Stimulated activated CD8-positive, alpha-beta memory T cell treated with anti-CD3 and anti-CD28 coated beads, Interleukin-12 subunit alpha, Interleukin-12 subunit beta, amount 100 ng/mL, for 24 hours (primary cell): Measurements from ENCODE around the gene GPC6.

ENCODE experiments used
- DNase-seq: peaks from one replicate; pipeline ENCODE4 v3.0.0-alpha.2; 2020; ENCODE audit errors: extremely low read depth

Gene GPC6

DNA sequence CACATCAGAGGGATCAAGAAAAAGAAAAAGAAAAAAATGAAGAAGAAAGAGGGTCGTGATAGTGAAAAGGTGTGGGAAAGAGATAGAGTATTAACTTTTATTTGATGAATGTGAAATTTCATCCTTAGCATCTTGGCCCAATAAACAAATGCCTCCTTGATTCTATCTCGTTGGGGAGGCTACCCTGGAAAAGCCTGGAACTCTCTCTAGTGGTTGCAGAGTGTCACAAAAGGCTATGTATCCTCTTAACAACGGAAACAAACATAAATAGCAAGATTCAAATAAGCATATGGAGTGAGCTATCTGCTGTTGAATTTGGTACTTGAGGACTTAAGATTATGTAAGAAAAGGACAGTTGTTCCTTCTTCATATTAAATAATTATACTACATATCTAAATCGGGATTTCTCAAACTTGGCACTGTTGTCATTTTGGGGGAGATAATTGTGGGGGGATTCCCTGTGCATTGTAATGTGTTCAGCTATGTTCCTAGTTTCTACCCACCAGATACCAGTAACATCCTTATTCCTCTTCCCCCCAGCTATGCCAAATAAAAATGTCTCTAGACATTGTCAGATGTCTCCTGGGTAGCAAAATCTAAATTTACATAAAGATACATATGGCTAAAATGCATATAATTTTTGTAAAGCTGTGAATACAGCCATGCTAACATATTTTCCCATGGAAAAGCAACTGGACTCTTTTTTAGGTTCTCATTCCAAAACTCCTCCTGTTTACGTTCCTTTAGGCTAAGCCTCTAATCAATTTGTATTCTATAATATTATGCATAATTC is 695.7 kb downstream of the GPC6 start:
- no peak for DNase-seq

DNA sequence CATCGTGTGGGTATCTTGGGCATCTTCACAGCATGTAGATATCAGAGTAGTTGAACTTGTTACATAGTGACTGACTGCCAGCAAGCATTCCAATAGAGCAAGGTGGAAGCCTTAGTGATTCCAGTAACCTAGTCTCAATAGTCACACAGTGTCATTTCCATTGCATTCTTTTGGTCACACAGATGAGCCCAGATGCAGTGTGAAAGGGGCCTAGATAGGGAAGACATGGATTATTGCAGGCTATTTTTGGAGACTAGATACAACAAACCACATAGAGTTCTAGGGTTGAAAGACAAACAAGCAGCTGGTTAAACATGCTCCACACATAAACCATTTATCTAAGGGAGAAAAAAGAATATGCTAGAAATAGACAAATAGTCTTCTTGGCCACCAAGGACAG is 699.4 kb downstream of the GPC6 start:
- DNase-seq: no peak

DNA sequence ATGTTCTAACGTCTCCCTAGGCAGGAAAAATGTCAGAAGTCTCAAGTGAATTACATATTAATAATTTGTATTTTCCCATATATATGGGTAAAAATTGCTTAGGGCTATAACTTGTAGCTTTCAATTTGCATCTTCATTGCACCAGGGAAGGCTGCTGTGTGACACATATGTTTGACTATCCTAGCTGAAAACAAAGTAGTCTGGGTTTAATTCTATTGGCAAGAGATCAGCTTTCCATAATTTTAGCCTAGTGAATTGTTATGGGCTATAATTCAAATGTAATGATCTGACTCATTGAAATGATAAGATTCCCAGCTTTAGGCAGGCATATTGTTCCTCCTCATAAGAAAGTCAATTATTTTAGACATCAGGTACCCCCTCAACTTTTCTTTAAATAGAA is 699.8 kb downstream of the GPC6 start:
- no peak for DNase-seq

DNA sequence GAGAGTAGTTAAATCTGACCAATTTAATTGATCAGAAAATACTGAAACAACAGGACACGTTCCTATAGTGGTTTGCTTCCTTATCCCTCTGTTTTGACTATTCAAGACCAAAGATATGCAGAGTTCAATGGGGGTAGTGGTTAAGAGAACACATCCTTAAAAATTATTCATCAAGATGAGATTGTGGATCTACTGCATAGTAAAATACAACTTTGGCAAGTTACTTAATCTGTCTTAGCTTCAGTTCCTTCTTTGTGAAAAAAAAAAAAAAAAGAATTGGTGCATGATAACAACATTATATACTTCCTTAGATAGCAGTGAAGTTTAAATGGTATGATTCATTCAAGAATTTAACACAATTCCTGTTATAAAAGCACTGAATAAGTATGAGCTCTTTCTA is 700.8 kb downstream of the GPC6 start:
- no peak for DNase-seq

DNA sequence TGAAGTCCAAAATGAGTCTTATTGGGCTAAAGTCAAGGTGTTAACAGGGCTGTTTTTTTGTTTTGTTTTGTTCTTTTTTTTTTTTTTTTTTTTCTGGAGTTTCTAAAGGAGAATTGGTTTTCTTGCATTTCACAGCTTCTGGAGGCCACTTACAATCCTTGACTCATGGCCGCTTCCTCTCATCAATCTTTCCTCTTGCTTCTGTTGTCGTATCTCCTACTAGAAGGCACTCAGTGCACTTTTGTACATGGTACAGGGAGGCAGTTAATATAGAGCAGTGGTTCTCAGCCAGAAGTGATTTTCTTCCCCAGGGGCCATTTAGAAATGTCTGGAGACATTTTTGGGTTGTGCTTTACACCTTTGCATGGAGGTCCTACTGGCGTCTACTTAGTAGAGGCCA is 706.3 kb downstream of the GPC6 start:
- no peak for DNase-seq

DNA sequence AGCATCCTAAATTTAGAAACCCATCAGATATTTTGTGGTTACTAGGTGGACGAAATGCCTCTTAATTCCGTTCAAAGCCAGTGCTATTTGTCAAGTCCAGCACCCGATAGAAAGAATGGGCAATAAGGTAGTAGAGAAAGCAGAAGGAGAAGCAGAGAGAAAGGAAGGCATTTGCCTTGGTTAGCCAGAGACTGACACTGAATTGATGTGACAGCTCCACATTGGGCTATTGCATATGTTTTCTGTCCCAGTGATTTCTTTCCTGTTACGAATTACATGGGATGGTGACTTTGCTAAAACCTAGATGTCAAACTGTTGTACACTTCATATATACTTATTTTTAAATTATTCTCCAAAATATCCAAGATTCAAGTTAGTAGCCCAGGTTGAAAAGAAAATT is 710.3 kb downstream of the GPC6 start:
- DNase-seq: no peak

DNA sequence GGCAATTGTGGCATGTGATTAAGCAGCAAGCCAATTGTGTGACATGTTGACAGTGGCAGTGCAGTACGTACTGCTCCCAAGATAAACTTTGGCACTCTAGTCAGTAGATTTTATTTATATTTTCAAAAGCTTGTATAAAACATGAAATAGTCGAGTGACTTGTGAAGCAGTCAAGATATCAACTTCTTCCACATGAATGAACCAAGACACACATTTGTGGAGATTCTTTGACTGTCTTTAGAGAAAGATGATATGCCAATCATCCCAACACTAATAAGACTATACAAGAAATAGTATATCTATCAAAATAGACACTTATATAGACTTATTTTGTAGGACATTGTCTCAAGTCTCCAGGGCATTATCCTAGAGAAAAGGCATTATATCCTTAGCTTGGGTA is 714.8 kb downstream of the GPC6 start:
- DNase-seq: no peak

DNA sequence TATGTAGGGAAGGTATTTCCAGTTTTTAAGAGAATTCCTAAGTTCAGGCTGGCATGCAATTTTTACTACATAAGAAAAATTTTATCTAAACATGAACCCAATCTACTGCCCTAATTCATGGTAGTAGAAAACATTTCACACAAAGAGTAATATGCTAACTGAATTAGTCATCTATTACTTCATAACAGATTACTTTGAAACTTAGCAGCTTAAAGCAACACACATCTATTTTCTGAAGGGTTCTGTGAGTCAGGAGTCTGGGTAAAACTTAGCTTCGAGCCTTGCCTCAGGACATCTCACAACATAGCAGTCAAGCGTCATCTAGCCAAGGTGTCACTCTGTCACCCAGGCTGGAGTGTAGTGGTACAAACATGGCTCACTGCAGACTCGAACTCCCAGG is 715.4 kb downstream of the GPC6 start:
- no peak for DNase-seq

DNA sequence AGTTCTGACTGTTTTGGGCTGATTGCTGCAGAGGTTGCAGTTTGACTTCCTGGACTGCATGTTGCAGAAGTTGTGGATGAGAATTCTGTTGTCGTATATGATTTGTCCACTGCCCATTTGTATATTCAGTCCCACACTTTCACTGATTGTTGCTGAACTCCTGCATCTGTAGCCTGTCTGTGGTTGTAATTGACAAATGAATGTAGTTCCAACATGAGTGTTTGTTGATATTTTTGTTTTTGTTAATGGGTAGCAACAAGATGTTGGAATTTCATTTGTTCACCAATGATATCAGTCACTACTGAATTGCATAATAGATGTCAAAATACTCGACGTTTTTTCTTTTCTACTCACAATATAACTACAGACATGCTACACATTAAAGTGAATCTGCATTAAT is 719.0 kb downstream of the GPC6 start:
- DNase-seq: no peak

DNA sequence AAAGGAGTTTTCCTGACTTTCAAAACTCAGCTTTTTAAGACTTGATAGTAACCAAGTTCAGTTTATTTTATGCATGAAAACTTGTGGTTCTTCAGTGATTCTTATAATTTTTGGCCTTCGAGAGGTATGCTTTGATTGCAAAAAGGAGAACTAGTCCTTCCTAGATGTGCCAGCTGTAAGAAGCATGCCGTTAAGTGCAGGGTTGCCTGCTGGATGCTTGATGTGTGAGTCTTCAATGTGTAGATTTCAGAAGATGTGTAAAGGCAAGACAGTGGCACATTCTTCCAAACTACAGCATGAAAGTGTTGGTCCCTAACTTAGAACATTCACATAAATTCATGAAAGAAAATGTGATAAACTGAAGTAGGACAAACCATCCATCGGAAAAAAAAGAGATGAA is 720.4 kb downstream of the GPC6 start:
- DNase-seq: no peak

DNA sequence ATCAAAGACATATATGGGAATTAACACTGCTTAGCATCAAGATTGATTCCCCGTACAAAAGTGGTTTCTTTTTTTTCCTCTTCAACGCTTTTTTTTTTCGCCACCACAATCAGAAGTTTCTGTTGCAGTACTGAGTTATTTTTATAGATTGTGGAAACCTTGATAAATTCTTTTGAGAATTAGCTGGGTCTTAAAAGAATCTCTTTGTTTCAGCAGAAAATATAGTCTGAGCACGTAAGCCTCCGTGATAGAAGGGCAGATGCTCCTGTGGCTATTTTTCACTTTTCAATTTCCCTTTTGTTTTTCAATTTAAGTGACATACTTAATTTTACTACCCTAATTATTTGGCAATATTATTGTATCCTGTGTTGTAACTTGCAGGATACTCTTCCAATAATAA is 721.0 kb downstream of the GPC6 start:
- no peak for DNase-seq

DNA sequence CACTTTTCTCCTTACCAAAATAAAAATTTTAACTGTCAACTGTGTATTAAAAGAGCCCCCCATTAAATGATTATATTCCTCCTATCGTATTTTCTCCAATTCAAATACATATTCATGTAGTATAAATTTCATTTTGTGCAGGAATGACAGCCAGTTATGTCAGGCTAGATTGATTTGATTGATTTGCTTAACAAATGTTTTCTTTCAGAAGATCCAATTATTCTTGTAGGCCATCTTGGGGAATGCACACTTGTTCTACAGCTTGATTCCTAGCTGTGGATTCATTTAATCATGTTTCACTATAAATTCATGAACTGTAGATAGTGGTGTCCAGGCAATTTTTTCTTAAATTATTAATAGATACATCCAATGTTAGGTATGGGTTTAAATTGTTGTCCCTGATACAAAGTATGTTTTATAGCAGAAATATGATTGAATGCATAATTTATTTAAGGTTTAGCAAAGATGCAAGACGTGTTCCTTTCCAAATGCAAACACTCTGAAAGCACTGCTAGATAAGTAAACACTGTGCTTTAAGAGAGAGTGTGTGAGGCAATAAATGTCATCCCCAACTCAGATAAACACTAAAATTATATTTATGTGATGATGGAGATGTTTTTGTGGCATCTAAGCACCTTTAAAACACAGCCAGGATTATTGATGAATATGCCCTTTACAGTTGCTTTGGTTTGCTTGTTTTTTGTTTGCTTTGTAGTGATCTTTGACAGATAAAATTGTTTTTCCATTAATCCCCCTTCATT is 721.7 kb downstream of the GPC6 start:
- no peak for DNase-seq

DNA sequence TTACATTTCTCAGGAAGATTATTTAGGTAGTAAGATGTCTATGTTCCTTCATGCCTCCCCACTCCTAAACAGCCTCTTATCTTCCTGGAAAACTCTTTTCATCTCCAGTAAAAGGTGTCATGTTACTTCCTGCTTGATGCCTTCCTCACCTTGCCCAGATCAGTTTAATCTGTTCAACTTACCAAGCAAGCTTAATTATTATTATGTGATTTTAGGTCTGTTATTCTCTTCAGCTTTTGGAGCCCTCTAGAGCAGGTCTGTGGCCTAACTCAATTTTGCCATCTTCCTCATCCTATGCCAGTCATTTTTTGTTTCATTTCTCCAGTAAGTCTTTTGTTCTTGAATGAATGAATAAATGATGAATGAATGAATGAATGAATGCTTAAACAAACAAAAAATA is 724.5 kb downstream of the GPC6 start:
- DNase-seq: no peak

DNA sequence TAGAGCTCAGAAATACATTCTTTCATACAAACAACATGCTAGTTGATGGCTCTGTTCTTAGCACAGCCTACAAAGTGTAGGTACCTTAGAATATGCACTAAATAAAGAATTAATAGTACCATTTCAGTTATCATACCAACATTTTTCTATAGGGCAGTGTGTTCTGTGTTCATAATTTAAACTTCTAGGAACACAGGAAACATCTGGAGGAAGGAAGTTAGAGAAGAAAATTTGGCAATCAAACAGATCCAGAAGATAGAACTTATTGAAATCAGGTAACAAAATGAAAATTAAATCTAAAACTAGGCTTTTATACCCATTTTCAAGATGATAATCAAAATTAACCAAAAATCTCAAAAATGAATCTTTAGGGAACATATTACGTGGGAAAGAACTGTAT is 725.3 kb downstream of the GPC6 start:
- DNase-seq: no peak

DNA sequence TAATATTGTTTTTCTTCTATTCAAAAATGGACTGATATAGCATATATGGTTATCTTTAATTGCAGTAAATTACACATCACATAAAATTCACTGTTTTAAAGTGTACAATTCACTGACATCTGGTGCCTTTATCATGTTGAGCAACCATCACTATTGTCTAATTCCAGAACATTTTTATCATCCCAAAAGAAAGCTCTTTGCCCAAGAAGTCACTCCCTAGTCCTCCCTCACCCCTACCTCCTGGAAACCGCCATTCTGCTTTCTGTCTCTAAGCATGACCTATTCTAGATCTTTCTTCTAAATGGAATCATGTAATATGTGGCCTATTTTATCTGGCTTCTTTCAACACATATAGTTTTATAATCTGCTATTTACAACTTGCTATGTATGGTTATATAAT is 727.2 kb downstream of the GPC6 start:
- DNase-seq: no peak

DNA sequence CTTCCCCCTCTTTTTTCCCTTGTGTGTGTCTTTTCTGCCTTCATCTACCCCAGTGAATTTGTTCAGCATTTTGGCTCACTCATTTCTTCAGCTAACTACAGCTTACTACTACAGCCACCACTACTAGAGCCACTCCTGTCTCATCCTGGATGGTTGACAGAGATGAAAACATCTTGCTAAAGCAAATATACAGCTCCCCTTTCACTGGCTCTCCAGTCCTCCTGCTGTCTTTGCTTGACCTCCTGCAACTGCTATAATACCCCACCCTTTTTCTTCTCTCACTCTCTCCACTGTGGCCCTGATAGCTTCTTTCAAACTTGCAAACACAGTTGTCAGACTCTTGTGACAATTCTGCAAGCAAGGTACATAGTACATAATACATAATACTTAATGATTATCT is 729.3 kb downstream of the GPC6 start:
- no peak for DNase-seq

DNA sequence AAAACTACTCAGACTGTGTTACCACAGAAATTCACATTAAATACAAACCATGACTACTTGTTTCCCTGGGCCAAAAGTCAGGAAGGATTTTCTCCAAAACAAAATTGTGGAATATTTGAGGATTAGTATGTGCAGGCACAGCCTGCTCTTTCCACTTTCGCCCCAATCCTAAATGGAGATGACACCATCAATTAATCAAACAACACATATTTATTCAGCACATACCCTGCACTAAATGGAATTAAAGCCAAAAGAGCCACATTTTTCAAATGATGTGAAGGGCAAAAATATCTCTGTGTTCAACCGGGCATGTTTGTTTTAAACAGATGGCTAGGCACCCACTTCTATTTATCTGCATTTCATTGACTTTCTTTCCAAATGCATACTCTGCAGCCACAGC is 729.8 kb downstream of the GPC6 start:
- DNase-seq: no peak

DNA sequence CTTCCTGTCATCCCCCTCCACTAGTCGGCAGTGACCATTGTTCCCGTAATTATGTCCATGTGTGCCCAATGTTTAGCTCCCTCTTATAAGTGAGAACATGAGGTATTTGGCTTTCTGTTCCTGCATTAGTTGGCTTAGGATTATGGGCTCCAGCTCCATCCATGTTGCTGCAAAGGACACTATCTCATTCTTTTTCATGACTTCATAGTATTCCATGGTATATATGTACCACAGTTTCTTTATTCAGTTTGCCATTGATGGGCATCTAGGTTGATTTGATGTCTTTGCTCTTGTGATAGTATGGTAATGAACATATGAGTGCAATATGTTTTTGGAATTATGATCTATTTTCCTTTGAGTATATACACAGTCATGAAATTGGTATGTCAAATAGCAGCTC is 730.8 kb downstream of the GPC6 start:
- DNase-seq: no peak

DNA sequence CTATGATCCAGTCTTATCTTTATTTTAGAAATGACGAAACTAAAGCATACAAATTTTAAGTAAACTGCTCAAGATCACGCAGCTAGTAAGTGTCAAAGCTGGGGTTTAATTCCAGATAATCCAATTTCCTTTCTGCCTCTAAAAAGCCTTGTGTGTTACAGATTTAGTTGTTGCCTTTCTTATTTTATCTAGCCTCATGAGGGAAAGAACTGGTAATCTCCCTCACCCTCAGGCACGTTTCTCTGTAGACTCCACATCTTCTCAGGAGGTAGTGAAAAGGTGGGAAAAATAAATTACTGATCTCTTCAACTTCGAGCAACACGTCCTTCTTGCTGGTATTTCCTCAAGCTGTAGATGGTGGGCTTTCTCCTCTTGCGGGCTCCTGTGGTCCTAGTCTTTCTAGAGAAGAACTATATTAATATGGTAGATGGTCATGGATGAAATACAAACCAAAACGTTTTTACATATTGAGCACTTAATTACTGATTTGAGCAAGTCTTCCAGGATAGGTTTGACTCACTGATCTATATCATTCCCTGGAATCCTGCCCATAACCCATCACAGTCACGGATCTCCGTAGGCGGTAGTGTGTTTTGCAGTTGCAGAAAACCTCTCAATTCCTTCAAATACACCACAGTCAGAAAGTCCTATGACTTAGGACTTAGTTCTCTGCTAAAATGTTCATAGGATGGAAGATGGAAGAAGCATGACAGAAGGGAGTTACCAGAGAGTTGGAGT is 733.4 kb downstream of the GPC6 start:
- DNase-seq: no peak

DNA sequence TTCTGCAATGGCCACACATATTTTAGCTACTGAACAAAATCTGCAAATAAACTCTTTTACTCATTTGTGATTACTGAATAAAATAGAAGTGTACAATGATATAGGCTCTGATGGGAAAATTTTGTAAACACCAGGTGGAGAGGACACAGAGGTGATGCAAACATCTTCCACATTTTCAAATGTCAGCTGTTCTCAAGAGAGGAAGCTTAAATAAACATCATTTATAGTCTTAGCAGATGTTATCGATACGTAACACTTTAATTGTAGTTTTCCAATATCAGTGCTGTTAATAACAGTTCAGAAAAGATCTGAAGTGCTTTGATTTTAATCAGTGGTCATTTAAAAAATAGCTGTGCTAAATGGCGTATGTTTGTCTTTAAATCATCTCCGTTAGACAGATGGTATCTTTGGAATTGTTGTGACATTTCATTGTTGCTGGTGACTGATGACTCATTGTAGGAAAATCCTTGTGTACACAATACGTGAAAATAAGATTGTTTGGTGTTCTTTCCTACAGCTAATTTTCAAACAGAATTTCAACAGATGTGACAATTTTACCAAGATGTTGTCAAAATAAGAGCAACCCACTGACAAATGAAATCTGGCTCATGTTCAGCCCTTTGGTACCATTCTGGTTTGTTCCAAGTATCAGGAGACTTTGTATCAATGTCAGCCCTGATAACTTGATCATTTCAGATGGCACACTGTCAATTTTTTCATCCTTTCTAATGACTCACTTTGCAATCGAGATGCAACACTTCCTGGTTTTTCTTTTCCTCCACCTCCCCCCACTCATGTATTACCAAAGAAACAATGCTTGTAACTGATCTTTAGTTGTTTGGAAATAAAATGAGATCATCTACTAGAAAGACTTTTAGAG is 736.9 kb downstream of the GPC6 start:
- no peak for DNase-seq

DNA sequence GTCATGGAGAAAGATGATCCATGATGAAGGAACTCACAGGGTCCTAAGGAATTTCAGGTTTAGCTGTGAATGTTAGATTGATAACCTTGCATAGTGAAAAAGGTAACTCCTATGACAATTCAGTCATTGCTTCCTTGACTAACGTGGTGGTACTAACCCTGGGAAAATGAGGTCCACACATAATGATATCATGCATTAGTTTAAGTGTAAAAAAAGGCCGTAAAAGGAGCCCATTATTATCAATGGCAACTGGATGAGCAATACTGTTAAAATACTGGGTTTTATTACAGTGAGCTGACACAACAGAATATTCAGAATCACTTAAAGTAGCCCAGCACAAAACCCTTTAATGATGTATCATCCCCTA is 737.5 kb downstream of the GPC6 start:
- no peak for DNase-seq

DNA sequence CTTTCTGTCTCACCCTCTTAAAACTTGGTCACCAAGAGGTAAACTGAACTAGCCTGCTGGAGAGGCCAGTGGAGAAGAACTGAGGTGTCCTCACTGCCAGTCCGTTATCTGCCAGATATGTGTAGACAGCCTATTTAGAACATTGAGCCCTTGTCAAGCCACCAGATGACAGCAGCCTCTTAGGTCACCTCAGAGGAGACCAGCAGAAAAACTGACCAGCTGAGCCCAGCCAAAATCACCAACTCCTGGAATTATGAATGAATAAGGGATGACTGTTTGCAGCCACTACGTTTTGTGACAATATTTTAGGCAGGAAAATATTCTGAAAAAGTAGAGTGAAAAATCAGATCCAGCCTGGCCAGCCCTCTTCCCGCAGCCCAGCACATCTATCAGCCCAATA is 739.0 kb downstream of the GPC6 start:
- DNase-seq: no peak
